Breast epithelium (tissue), 4 donors: ENCODE measurements around the gene IFITM1. TPM values are rescaled to one million over a fixed set of nuclear protein-coding genes. Genes with fewer than 3 reads are reported as not detected.
A peak's percentile ranks its signal among the peaks of the same experiment; 100 is the strongest.
"Not testable (repeated sequence)": the region's sequence is repeated elsewhere in the genome, so short reads cannot be mapped to it uniquely, and the experiment has no call there.

Experiments
- DNase-seq, 2 donors: peaks; one replicate each; pipeline ENCODE4 v3.0.0-alpha.2; 2019; ENCODE audit warnings: low spot score in 2 of 2
- H3K27ac ChIP-seq, 2 donors: fragments of 200-600 bp; sonication (generic) in 1 of 2; one replicate each; pipeline ENCODE4 v1.5.1; 2016 to 2019; ENCODE audit warnings: mild to moderate bottlenecking in 1 of 2
- H3K27me3 ChIP-seq, 2 donors: fragments of 200-600 bp; sonication (generic) in 1 of 2; one replicate each; pipeline versions ENCODE4 v1.5.1 to v1.6.0; 2017 to 2019; ENCODE audit warnings: control low read depth in 1 of 2, mild to moderate bottlenecking in 1 of 2
- H3K36me3 ChIP-seq: fragments of 200-600 bp; one replicate; pipeline ENCODE4 v1.5.1; 2019
- H3K4me1 ChIP-seq, 2 donors: fragments of 200-600 bp; sonication (generic); one replicate each; pipeline ENCODE4 v1.5.1; 2016 to 2019; ENCODE audit warnings: control low read depth in 1 of 2
- H3K4me3 ChIP-seq, 3 donors: fragments of 200-600 bp; sonication (generic); 1 replicate in 2 of 3; 2 replicates in 1 of 3; pipeline ENCODE4 v1.5.1; 2016 to 2019; ENCODE audit warnings: mild to moderate bottlenecking in 3 of 3, moderate library complexity in 2 of 3
- H3K9me3 ChIP-seq, 2 donors: fragments of 200-600 bp; sonication (generic) in 1 of 2; one replicate each; pipeline ENCODE4 v1.5.1; 2016 to 2019; ENCODE audit warnings: control low read depth in 1 of 2
- CTCF ChIP-seq, 3 donors: fragments of 450-650 bp; IDR thresholded peaks; one replicate each; pipeline ENCODE4 v1.5.1; 2016 to 2017; ENCODE audit warnings: antibody characterized with exemption in 3 of 3, mild to moderate bottlenecking in 3 of 3, moderate library complexity in 3 of 3
- POLR2A ChIP-seq: fragments of 450-650 bp; IDR thresholded peaks from one replicate; pipeline ENCODE4 v1.6.1; 2016; ENCODE audit warnings: antibody characterized with exemption, mild to moderate bottlenecking, moderate library complexity
- POLR2AphosphoS5 ChIP-seq, 3 donors: sonication (generic); formaldehyde crosslinking; IDR thresholded peaks; one replicate each; pipeline ENCODE4 v1.6.1; 2017; ENCODE audit warnings: antibody characterized with exemption in 3 of 3
- intact Hi-C: fragments of 100-400 bp; cut with DNase I; formaldehyde crosslinking; loops from one replicate; pipeline ENCODE4 v1.15.1; 2023; ENCODE audit warnings: low total_unique reads
- total RNA-seq, 3 donors: library from RNA; depleted of rRNA; stranded (reverse); fragments of >200 nt; gene quantifications; one replicate each; pipeline ENCODE4 v1.1.0, GENCODE V29; 2016

Gene IFITM1
- total RNA-seq, 3 donors from 2014 or later = 129 to 321 (median 142) TPM

GRCh38 chr11:306645-307371 lies 7.0 kb upstream of the IFITM1 start:
- no peak for TF ChIP-seq POLR2A
- TF ChIP-seq CTCF (IDR thresholded peaks at IDR 0.05) = no peak
- no peak for TF ChIP-seq POLR2AphosphoS5 (IDR thresholded peaks at IDR 0.05)
- Histone ChIP-seq H3K27me3 (no peaks in the 10 kb centered on the region), H3K4me1 (peaks cover 0 to 9% of the 10 kb centered on the region in 2 donors), H3K4me3 (peak overlapping the region in 1 of 3 donors; percentile 81), H3K27ac (peak overlapping the region; percentile 48 to 98), H3K36me3 (no peaks in the 10 kb centered on the region), H3K9me3 (no peaks in the 10 kb centered on the region)
- intact Hi-C loops = loop anchor here (10.0 kb wide), 1 partner anchor 148 kb away; the partner anchor contains the start of gene PTDSS2
- DNase-seq = no peak

- H3K4me1 ChIP-seq, H3K36me3 ChIP-seq, H3K27me3 ChIP-seq, H3K9me3 ChIP-seq: not testable (repeated sequence)
- Histone ChIP-seq H3K27ac (peak within 1 kb of the TSS; percentile 70 to 98), H3K4me3 (peak within 1 kb of the TSS; percentile 51 to 81 (median 57))
- intact Hi-C loops = loop anchor here (10.0 kb wide), 1 partner anchor 147 kb away; the partner anchor contains the start of gene PTDSS2
- DNase-seq = peak in 1 of 2 donors; percentile 64
- TF ChIP-seq POLR2A (peak; percentile 55), POLR2AphosphoS5 (IDR thresholded peaks at IDR 0.05) (peak; percentile 59 to 91 (median 85))
These were observed 5.8 kb upstream of the IFITM1 start, which contains the start of gene IFITM2 for GRCh38 chr11:307766-308708. IFITM2 (plus strand) TSS chr11:307816; CDS start chr11:308193, 377 bp downstream.

- H3K4me1 ChIP-seq, H3K36me3 ChIP-seq, DNase-seq, H3K27me3 ChIP-seq, H3K9me3 ChIP-seq: not testable (repeated sequence)
- peak in 1 of 3 donors; percentile 11 for TF ChIP-seq POLR2AphosphoS5 (IDR thresholded peaks at IDR 0.05)
- intact Hi-C loops = loop anchor here (10.0 kb wide), 1 partner anchor 146 kb away; the partner anchor contains the start of gene PTDSS2
- Histone ChIP-seq H3K4me3 (peak overlapping the region; percentile 51 to 81 (median 57)), H3K27ac (peak overlapping the region; percentile 70 to 98)
These were observed 4.8 kb upstream of the IFITM1 start for GRCh38 chr11:308740-309665.

GRCh38 chr11:309979-310572 lies 3.8 kb upstream of the IFITM1 start:
- H3K27ac ChIP-seq = peak overlapping the region; percentile 70 to 98
- not testable (repeated sequence) for H3K36me3 ChIP-seq, DNase-seq, H3K4me1 ChIP-seq, H3K9me3 ChIP-seq, H3K27me3 ChIP-seq
- intact Hi-C loops = loop anchor here (10.0 kb wide), 1 partner anchor 145 kb away; the partner anchor contains the start of gene PTDSS2
- peak overlapping the region; percentile 51 to 81 (median 57) for H3K4me3 ChIP-seq

- H3K27ac ChIP-seq = peak overlapping the region; percentile 84 to 93
- H3K9me3 ChIP-seq, intact Hi-C loops, H3K27me3 ChIP-seq, DNase-seq, H3K36me3 ChIP-seq: not testable (repeated sequence)
- peaks cover 9 to 14% of the 10 kb centered on the region in 2 donors for H3K4me1 ChIP-seq
- peak overlapping the region; percentile 29 to 88 (median 41) for H3K4me3 ChIP-seq
These were observed 2.7 kb upstream of the IFITM1 start for GRCh38 chr11:311013-311748.
